A549 (cell line): ENCODE measurements around the gene MSI2. TPM values are rescaled to one million over a fixed set of nuclear protein-coding genes. Genes with fewer than 3 reads are reported as not detected.

Experiments
- ATAC-seq, 2 experiments: fragments of 200-7000 bp in 1 of 2; fragments of >200 bp in 1 of 2; cut with Nextera tagmentation in 1 of 2; cut with Tn5 transposase in 1 of 2; 3 replicates each; pipeline versions ENCODE4 v1.8.0 to v1.9.1; 2018 to 2020; ENCODE audit warnings: mild to moderate bottlenecking in 1 of 2, moderate library complexity in 1 of 2
- CTCF ChIA-PET: fragments of 300-600 bp; sonication (Branson Sonifier 250); formaldehyde crosslinking; extraction: SDS; loops from one replicate; lab custom pipeline; 2021; ENCODE audit warnings: antibody characterized with exemption, inconsistent platforms; lab: Yijun Ruan, JAX
- POLR2A ChIA-PET: fragments of 350-600 bp; formaldehyde crosslinking; extraction: SDS; loops from one replicate; lab custom pipeline; 2021; ENCODE audit warnings: antibody characterized with exemption, inconsistent platforms; lab: Yijun Ruan, JAX
- DNase-seq, 2 experiments: peaks; one replicate each; pipeline versions ENCODE4 v3.0.0 to v3.0.0-alpha.2; 2011 to 2016; ENCODE audit warnings: low read depth in 1 of 2, low spot score in 1 of 2
- FAIRE-seq: peaks from 2 replicates; lab custom pipeline; 2011; peaks lifted over from hg19 to GRCh38; lab: Jason Lieb, UNC
- H3K27ac ChIP-seq, 2 experiments: fragments of >200 bp; sonication (Bioruptor Twin); formaldehyde crosslinking; 3 replicates each; pipeline ENCODE4 v1.5.1; 2016 to 2017
- H3K4me1 ChIP-seq: fragments of >200 bp; sonication (Bioruptor Twin); formaldehyde crosslinking; 3 replicates; pipeline ENCODE4 v1.6.1; 2016
- H3K4me2 ChIP-seq: fragments of >200 bp; sonication (Bioruptor Twin); formaldehyde crosslinking; 3 replicates; pipeline ENCODE4 v1.6.1; 2016
- H3K4me3 ChIP-seq: fragments of >200 bp; sonication (Bioruptor Twin); formaldehyde crosslinking; 3 replicates; pipeline ENCODE4 v1.5.1; 2016
- H3K9me3 ChIP-seq: fragments of >200 bp; sonication (Bioruptor Twin); formaldehyde crosslinking; 3 replicates; pipeline ENCODE4 v1.6.1; 2016
- CBX2 ChIP-seq: fragments of 200-600 bp; sonication (generic); IDR thresholded peaks from 2 replicates; pipeline ENCODE4 v1.6.1; 2016; ENCODE audit warnings: low read depth, mild to moderate bottlenecking, borderline replicate concordance
- CBX8 ChIP-seq: fragments of 200-600 bp; sonication (generic); IDR thresholded peaks from 2 replicates; pipeline ENCODE4 v1.6.1; 2016
- CHD2 ChIP-seq: fragments of 150-350 bp; IDR thresholded peaks from 2 replicates; pipeline ENCODE4 v1.6.1; 2014; ENCODE audit warnings: low read length; ENCODE audit not compliant: partially characterized antibody
- CTCF ChIP-seq: fragments of >200 bp; sonication (Bioruptor Twin); formaldehyde crosslinking; IDR thresholded peaks from 3 replicates; pipeline ENCODE4 v1.5.1; 2016
- E2F6 ChIP-seq: IDR thresholded peaks from 2 replicates; pipeline ENCODE4 v1.6.1; 2012; ENCODE audit warnings: low read depth, borderline replicate concordance
- EHF ChIP-seq: fragments of 250-450 bp; sonication (Bioruptor Pico); IDR thresholded peaks from 2 replicates; pipeline ENCODE4 v1.5.0; 2020; ENCODE audit warnings: mild to moderate bottlenecking
- EHMT2 ChIP-seq: fragments of 200-600 bp; sonication (generic); IDR thresholded peaks from 2 replicates; pipeline ENCODE4 v1.6.1; 2016; ENCODE audit warnings: antibody characterized with exemption, low read depth, mild to moderate bottlenecking, moderate library complexity
- ESRRA ChIP-seq: fragments of 150-350 bp; IDR thresholded peaks from 2 replicates; pipeline ENCODE4 v1.6.1; 2014; ENCODE audit warnings: mild to moderate bottlenecking, low read length, borderline replicate concordance
- FOSL2 ChIP-seq, 2 experiments: fragments of 450-650 bp in 1 of 2; fragments of >200 bp in 1 of 2; sonication (Bioruptor Twin) in 1 of 2; formaldehyde crosslinking; IDR thresholded peaks; 2 replicates each; pipeline versions ENCODE4 v1.5.0 to v1.6.1; 2016 to 2020; ENCODE audit warnings: mild to moderate bottlenecking in 1 of 2, moderate library complexity in 1 of 2
- FOXS1 ChIP-seq: fragments of 250-450 bp; sonication (Bioruptor Pico); IDR thresholded peaks from 2 replicates; pipeline ENCODE4 v1.5.0; 2020; ENCODE audit warnings: mild to moderate bottlenecking, moderate library complexity
- HOXA7 ChIP-seq: fragments of 250-450 bp; sonication (Bioruptor Pico); IDR thresholded peaks from 2 replicates; pipeline ENCODE4 v1.5.0; 2020; ENCODE audit warnings: mild to moderate bottlenecking, moderate library complexity
- JUN ChIP-seq, 2 experiments: fragments of >200 bp; sonication (Bioruptor Twin); formaldehyde crosslinking; IDR thresholded peaks; 2 replicates in 1 of 2; 3 replicates in 1 of 2; pipeline ENCODE4 v1.6.1; 2016 to 2017
- JUNB ChIP-seq: fragments of >200 bp; sonication (Bioruptor Twin); formaldehyde crosslinking; IDR thresholded peaks from 2 replicates; pipeline ENCODE4 v1.6.1; 2016
- MAZ ChIP-seq: fragments of 150-350 bp; IDR thresholded peaks from 2 replicates; pipeline ENCODE4 v1.6.1; 2014; ENCODE audit warnings: antibody characterized with exemption, low read depth, low read length, borderline replicate concordance
- NFE2L2 ChIP-seq: fragments of 150-350 bp; conservative IDR thresholded peaks from 2 replicates; pipeline ENCODE4 v1.6.1; 2014; ENCODE audit warnings: low read length
- NR3C1 ChIP-seq: fragments of >200 bp; sonication (Bioruptor Twin); formaldehyde crosslinking; IDR thresholded peaks from 3 replicates; pipeline ENCODE4 v1.6.1; 2017
- POLR2A ChIP-seq: IDR thresholded peaks from 2 replicates; pipeline ENCODE4 v1.6.1; 2012; ENCODE audit warnings: mild to moderate bottlenecking, low read length
- POLR2AphosphoS2 ChIP-seq: conservative IDR thresholded peaks from 2 replicates; pipeline ENCODE4 v1.6.1; 2012; ENCODE audit warnings: low read length, improper control_type of control experiment, inconsistent platforms
- RAD21 ChIP-seq, 2 experiments: fragments of >200 bp in 1 of 2; sonication (Bioruptor Twin) in 1 of 2; formaldehyde crosslinking in 1 of 2; IDR thresholded peaks in 1 of 2; conservative IDR thresholded peaks in 1 of 2; 2 replicates in 1 of 2; 3 replicates in 1 of 2; pipeline ENCODE4 v1.6.1; 2012 to 2018; ENCODE audit warnings: inconsistent platforms in 1 of 2
- RARB ChIP-seq: fragments of 250-450 bp; sonication (Bioruptor Pico); IDR thresholded peaks from 2 replicates; pipeline ENCODE4 v1.8.0; 2021; ENCODE audit warnings: mild to moderate bottlenecking, moderate library complexity
- RNF2 ChIP-seq: fragments of 200-600 bp; sonication (generic); IDR thresholded peaks from 2 replicates; pipeline ENCODE4 v1.6.1; 2016; ENCODE audit warnings: low read depth, mild to moderate bottlenecking, antibody characterized with exemption, moderate library complexity, borderline replicate concordance
- SMC3 ChIP-seq: fragments of >200 bp; sonication (Bioruptor Twin); formaldehyde crosslinking; IDR thresholded peaks from 3 replicates; pipeline ENCODE4 v1.6.1; 2018; ENCODE audit warnings: inconsistent platforms
- SREBF2 ChIP-seq: fragments of 450-650 bp; IDR thresholded peaks from 2 replicates; pipeline ENCODE4 v1.6.1; 2014; ENCODE audit warnings: mild to moderate bottlenecking, moderate library complexity
- TP53 ChIP-seq: fragments of 250-450 bp; sonication (Bioruptor Pico); IDR thresholded peaks from 2 replicates; pipeline ENCODE4 v1.5.0; 2021; ENCODE audit warnings: mild to moderate bottlenecking, moderate library complexity
- ZNF302 ChIP-seq: fragments of 250-450 bp; sonication (Bioruptor Pico); IDR thresholded peaks from 2 replicates; pipeline ENCODE4 v1.9.0; 2021; ENCODE audit warnings: inconsistent platforms, mild to moderate bottlenecking, moderate library complexity
- WGBS: methylation state at CpG from one replicate; pipeline ENCODE4 v1.1.6; 2017; ENCODE audit errors: missing lambda C conversion rate; 5-methylcytosine and 5-hydroxymethylcytosine counted together
- polyA plus RNA-seq, 4 experiments: library from polyadenylated mRNA; depleted of rRNA in 3 of 4; stranded (reverse); fragments of >200 nt; fragmentation: RNase III in 1 of 4; extraction: RNeasy Plus Mini Kit Qiagen cat#74134 plus additional on column Dnase treatment in 1 of 4; gene quantifications; 2 replicates in 3 of 4; 3 replicates in 1 of 4; pipeline ENCODE4 v1.2.3, GENCODE V29; 2011 to 2017
- TF ChIP-seq, protein P1 (sequence below): fragments of 450-650 bp; IDR thresholded peaks from 2 replicates; pipeline ENCODE4 v1.6.1; 2014; ENCODE audit warnings: antibody characterized with exemption
- TF ChIP-seq, protein P2 (sequence below): fragments of >200 bp; sonication (Bioruptor Twin); formaldehyde crosslinking; IDR thresholded peaks from 2 replicates; pipeline ENCODE4 v1.6.1; 2016

MSI2 gene
- polyA plus RNA-seq, 2 of the 4 experiments (the other 2 are of a cell fraction) = 43.6 to 44.4 TPM

- H3K4me3 ChIP-seq = no peak overlapping the region
- CTCF ChIA-PET = interaction anchor here (0.8 to 1.9 kb wide), 4 partner anchors 8 to 236 kb away, joined by 3 to 5 read pairs (median 4); no protein-coding TSS in a partner anchor
- FAIRE-seq (no peak), DNase-seq (no peak), ATAC-seq (0 out of 6 replicates have a peak, but pooled peaks of 1 of the 2 experiments have one; percentile 4)
- no peak for TF ChIP-seq FOXS1 (CRISPR knock-in tag)
- TF ChIP-seq POLR2AphosphoS2 = no peak
- TF ChIP-seq EHMT2 = no peak
- no peak for TF ChIP-seq CBX2
- no peak for TF ChIP-seq CBX8
- TF ChIP-seq CHD2 = no peak
- TF ChIP-seq, protein P1, sequence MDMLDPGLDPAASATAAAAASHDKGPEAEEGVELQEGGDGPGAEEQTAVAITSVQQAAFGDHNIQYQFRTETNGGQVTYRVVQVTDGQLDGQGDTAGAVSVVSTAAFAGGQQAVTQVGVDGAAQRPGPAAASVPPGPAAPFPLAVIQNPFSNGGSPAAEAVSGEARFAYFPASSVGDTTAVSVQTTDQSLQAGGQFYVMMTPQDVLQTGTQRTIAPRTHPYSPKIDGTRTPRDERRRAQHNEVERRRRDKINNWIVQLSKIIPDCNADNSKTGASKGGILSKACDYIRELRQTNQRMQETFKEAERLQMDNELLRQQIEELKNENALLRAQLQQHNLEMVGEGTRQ = no peak
- TF ChIP-seq FOSL2 (IDR thresholded peaks at IDR 0.05) = no peak
- no peak for TF ChIP-seq FOSL2 (CRISPR knock-in tag; IDR thresholded peaks at IDR 0.05)
- no peak for TF ChIP-seq POLR2A
- TF ChIP-seq ESRRA = no peak
- no peak for TF ChIP-seq SMC3
- TF ChIP-seq SREBF2 = no peak
- TF ChIP-seq JUN (IDR thresholded peaks at IDR 0.05) = no peak
- no peaks in the 10 kb centered on the region for H3K9me3 ChIP-seq
- POLR2A ChIA-PET = no interaction called here
- H3K4me1 ChIP-seq = peaks cover 60% of the 10 kb centered on the region
- peak overlapping the region; percentile 69 to 85 for H3K27ac ChIP-seq
- WGBS = 43% methylated on average over 4 of the region's 4 CpGs
- H3K4me2 ChIP-seq = peak overlapping the region; percentile 71
These were observed 180.2 kb downstream of the MSI2 start for GRCh38 chr17:57436565-57436964.

- Histone ChIP-seq H3K4me2 (peak overlapping the region; percentile 71; the same call in 1 of the 3 replicates), H3K4me3 (no peak overlapping the region), H3K9me3 (no peaks in the 10 kb centered on the region), H3K4me1 (peaks cover 73% of the 10 kb centered on the region), H3K27ac (peak overlapping the region; percentile 69 to 85)
- ChIA-PET CTCF (no interaction called here), POLR2A (no interaction called here)
- FAIRE-seq = no peak
- DNase-seq = no peak
- no peak for ATAC-seq
- no peak for TF ChIP-seq EHF
- no peak for TF ChIP-seq MAZ
- 89% methylated on average over 9 of the region's 9 CpGs for WGBS
These were observed 181.9 kb downstream of the MSI2 start for GRCh38 chr17:57438066-57438731.

DNA sequence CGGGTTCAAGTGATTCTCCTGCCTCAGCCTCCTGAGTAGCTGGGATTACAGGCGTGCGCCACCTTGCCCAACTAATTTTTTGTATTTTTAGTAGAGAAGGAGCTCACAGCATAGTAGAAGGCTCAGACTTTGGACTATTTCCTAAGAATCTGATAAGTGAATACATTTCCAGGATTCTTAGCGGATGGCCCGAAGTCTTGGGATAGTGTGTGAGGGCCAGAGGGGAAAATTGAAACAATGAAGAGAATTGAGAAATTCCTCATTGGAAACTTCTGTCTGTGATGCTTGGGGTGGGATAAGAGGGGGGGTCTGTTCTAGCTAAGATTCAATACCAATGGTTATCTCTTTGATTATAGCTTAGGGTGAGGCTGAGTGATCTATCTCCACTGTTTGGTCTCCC lies 183.3 kb downstream of the MSI2 start:
- POLR2A ChIA-PET = interaction anchor here (0.7 to 1.4 kb wide), 3 partner anchors 20 to 273 kb away, joined by 3 to 12 read pairs (median 3); partner anchors contain the start of gene MSI2
- H3K4me1 ChIP-seq = peaks cover 87% of the 10 kb centered on the region

More for the DNA sequence above, 183.3 kb downstream of the MSI2 start:
- WGBS = 93% methylated on average over 5 of the region's 5 CpGs
- Histone ChIP-seq H3K27ac (peak overlapping the region; percentile 82 to 85), H3K9me3 (no peaks in the 10 kb centered on the region), H3K4me2 (peak overlapping the region; percentile 43), H3K4me3 (no peak overlapping the region)
- CTCF ChIA-PET = interaction anchor here (0.6 to 6.1 kb wide), 12 partner anchors 8 to 336 kb away, joined by 3 to 60 read pairs (median 4); no protein-coding TSS in a partner anchor
- no peak for FAIRE-seq
- TF ChIP-seq CTCF (no peak), NFE2L2 (no peak), RNF2 (no peak), JUNB (no peak), E2F6 (no peak), RAD21 (conservative IDR thresholded peaks at IDR 0.05 in 1 of 2, IDR thresholded peaks at IDR 0.05 in 1 of 2) (no peak), NR3C1 (no peak), HOXA7 (no peak), ZNF302 (CRISPR knock-in tag) (no peak), MAZ (no peak), RARB (CRISPR knock-in tag) (no peak), SREBF2 (no peak), TP53 (CRISPR knock-in tag) (no peak), SMC3 (no peak), CHD2 (no peak), POLR2AphosphoS2 (no peak)
- TF ChIP-seq, protein P2, sequence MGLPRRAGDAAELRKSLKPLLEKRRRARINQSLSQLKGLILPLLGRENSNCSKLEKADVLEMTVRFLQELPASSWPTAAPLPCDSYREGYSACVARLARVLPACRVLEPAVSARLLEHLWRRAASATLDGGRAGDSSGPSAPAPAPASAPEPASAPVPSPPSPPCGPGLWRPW = no peak
- no peak for ATAC-seq
- no peak for DNase-seq
